Neuronal stem cell (in vitro differentiated cells): ENCODE measurements around the gene RAMP3.

Source experiments
- DNase-seq: peaks from one replicate; pipeline ENCODE4 v3.0.0-alpha.2; 2013; ENCODE audit warnings: low spot score
- H2AFZ ChIP-seq: one replicate; pipeline ENCODE4 v1.6.1; 2013; ENCODE audit warnings: mild to moderate bottlenecking, low read length, inconsistent platforms
- H2AK5ac ChIP-seq: 2 replicates; pipeline ENCODE4 v1.6.1; 2013; ENCODE audit warnings: low read depth, mild to moderate bottlenecking, inconsistent platforms, low read length, moderate library complexity, mixed read lengths
- H2BK120ac ChIP-seq: 2 replicates; pipeline ENCODE4 v1.6.1; 2013; ENCODE audit warnings: low read depth, mild to moderate bottlenecking, inconsistent platforms, low read length, moderate library complexity, mixed read lengths
- H2BK12ac ChIP-seq: one replicate; pipeline ENCODE4 v1.6.1; 2013; ENCODE audit warnings: low read length, inconsistent platforms
- H2BK15ac ChIP-seq: 2 replicates; pipeline ENCODE4 v1.6.1; 2013; ENCODE audit warnings: mild to moderate bottlenecking, low read length, inconsistent platforms, mixed read lengths
- H2BK5ac ChIP-seq: one replicate; pipeline ENCODE4 v1.6.1; 2013; ENCODE audit warnings: inconsistent platforms, mild to moderate bottlenecking, low read length, moderate library complexity
- H3K14ac ChIP-seq: one replicate; pipeline ENCODE4 v1.6.1; 2013; ENCODE audit warnings: low read length, inconsistent platforms
- H3K18ac ChIP-seq: 2 replicates; pipeline ENCODE4 v1.6.1; 2013; ENCODE audit warnings: low read length, inconsistent platforms
- H3K23ac ChIP-seq: 2 replicates; pipeline ENCODE4 v1.6.1; 2013; ENCODE audit warnings: low read depth, mild to moderate bottlenecking, mixed read lengths, low read length, inconsistent platforms; ENCODE audit not compliant: poor library complexity
- H3K27ac ChIP-seq: replicated peaks from 3 replicates; pipeline ENCODE4 v1.5.1; 2013; ENCODE audit warnings: low read length, inconsistent platforms
- H3K27me3 ChIP-seq, 3 experiments: 2 replicates each; pipeline ENCODE4 v1.6.1; 2013; ENCODE audit warnings: low read length in 3 of 3, mild to moderate bottlenecking in 2 of 3, inconsistent platforms in 1 of 3, low read depth in 1 of 3, mixed read lengths in 1 of 3, moderate library complexity in 1 of 3; ENCODE audit not compliant: control insufficient read depth in 3 of 3, insufficient read depth in 3 of 3
- H3K36me3 ChIP-seq, 2 donors: replicated peaks in 1 of 2; 2 replicates each; pipeline ENCODE4 v1.6.1; 2013; ENCODE audit warnings: low read length in 2 of 2; ENCODE audit not compliant: control insufficient read depth in 2 of 2, insufficient read depth in 2 of 2
- H3K4ac ChIP-seq: 2 replicates; pipeline ENCODE4 v1.6.1; 2013; ENCODE audit warnings: inconsistent platforms, mild to moderate bottlenecking, low read length, moderate library complexity
- H3K4me1 ChIP-seq, 2 donors: 1 replicate in 1 of 2; 2 replicates in 1 of 2; pipeline ENCODE4 v1.6.1; 2013; ENCODE audit warnings: low read length in 2 of 2, low read depth in 1 of 2; ENCODE audit not compliant: control insufficient read depth in 2 of 2, insufficient read depth in 1 of 2
- H3K4me2 ChIP-seq: one replicate; pipeline ENCODE4 v1.6.1; 2013; ENCODE audit warnings: mild to moderate bottlenecking, low read length, inconsistent platforms; ENCODE audit not compliant: insufficient read depth, poor library complexity, severe bottlenecking
- H3K4me3 ChIP-seq, 2 donors: 2 replicates each; pipeline ENCODE4 v1.5.1; 2013; ENCODE audit warnings: low read length in 2 of 2, mild to moderate bottlenecking in 2 of 2, inconsistent platforms in 1 of 2, moderate library complexity in 1 of 2
- H3K79me1 ChIP-seq: one replicate; pipeline ENCODE4 v1.6.1; 2013; ENCODE audit warnings: low read depth, mild to moderate bottlenecking, inconsistent platforms, low read length, moderate library complexity
- H3K9ac ChIP-seq: one replicate; pipeline ENCODE4 v1.6.1; 2013; ENCODE audit warnings: mild to moderate bottlenecking, low read depth, low read length, inconsistent platforms; ENCODE audit not compliant: poor library complexity
- H3K9me3 ChIP-seq, 2 donors: replicated peaks in 1 of 2; 2 replicates each; pipeline versions ENCODE3 to v1.6.1; 2013; ENCODE audit warnings: low read length in 2 of 2, mild to moderate bottlenecking in 2 of 2, inconsistent platforms in 1 of 2, low read depth in 1 of 2, mixed read lengths in 1 of 2, moderate library complexity in 1 of 2; ENCODE audit not compliant: control insufficient read depth in 2 of 2, insufficient read depth in 1 of 2
- H4K8ac ChIP-seq: one replicate; pipeline ENCODE4 v1.6.1; 2013; ENCODE audit warnings: low read depth, mild to moderate bottlenecking, inconsistent platforms, low read length, moderate library complexity
- H4K91ac ChIP-seq: one replicate; pipeline ENCODE4 v1.6.1; 2013; ENCODE audit warnings: low read length, low read depth, mild to moderate bottlenecking, inconsistent platforms; ENCODE audit not compliant: poor library complexity
- WGBS, 2 donors: extraction: QIAGEN DNeasy Blood & Tissue Kit; methylation state at CpG; one replicate each; pipeline ENCODE4 v1.1.7; 2013; ENCODE audit warnings: missing lambda C conversion rate in 2 of 2, mixed read lengths in 1 of 2; ENCODE audit not compliant: insufficient read length in 2 of 2, insufficient replicate concordance in 1 of 2; ENCODE audit errors: extremely low coverage in 2 of 2; 5-methylcytosine and 5-hydroxymethylcytosine counted together

Gene RAMP3

DNA sequence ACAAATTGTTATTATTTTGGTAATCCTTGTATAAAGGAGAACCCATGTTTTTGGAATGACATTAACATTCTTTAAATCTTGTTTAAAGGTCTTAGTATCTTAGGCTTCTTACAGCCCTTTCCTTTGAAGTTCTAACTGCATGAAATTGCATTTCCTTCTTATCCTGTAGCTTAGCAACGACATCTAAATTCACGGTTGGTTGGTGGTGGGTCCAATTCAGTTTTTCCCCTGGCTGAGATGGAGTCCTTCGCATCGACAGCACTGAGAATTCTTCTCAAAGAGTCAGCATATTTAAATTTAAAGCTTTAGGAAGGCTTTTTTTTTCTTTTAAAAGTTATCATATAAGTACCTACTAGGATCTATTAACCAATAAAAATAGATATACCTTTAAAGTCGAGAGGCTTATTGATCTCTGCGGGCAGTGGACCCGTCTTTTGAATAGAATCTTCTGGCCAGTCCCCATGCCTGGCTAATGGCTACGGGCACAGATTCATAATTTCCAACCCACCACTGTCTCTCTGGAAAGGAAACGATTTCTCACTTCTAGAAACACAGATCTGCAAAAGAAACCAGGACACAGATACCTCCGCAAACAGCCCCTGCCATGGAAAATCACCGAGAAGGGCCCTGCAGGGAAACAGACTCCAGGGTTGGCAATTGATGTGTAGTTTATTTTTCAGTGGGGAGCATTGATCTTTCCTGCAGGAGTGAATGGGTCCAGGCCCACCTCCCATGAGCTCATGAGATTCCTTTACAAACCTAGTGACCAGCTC, 63.4 kb downstream of the RAMP3 start:
- no peak overlapping the region for H4K8ac ChIP-seq
- no peak overlapping the region for H2BK120ac ChIP-seq
- H2BK15ac ChIP-seq = no peak overlapping the region
- H3K4me1 ChIP-seq = peaks cover 0 to 15% of the 10 kb centered on the region in 2 donors
- peaks cover 2% of the 10 kb centered on the region for H3K79me1 ChIP-seq
- WGBS, 2 donors = no CpG with 5 or more reads among the region's 11 CpGs
- no peak overlapping the region for H3K18ac ChIP-seq
- H3K27ac ChIP-seq = no peak overlapping the region
- H3K9me3 ChIP-seq = no peaks in the 10 kb centered on the region
- no peak overlapping the region for H3K4ac ChIP-seq
- H3K9ac ChIP-seq = no peak overlapping the region
- no peak overlapping the region for H2BK12ac ChIP-seq
- DNase-seq = no peak
- H3K4me3 ChIP-seq = no peak overlapping the region
- no peak overlapping the region for H4K91ac ChIP-seq
- no peak overlapping the region for H3K4me2 ChIP-seq
- H3K14ac ChIP-seq = no peak overlapping the region
- H2BK5ac ChIP-seq = no peak overlapping the region
- no peak overlapping the region for H2AFZ ChIP-seq
- no peaks in the 10 kb centered on the region for H3K36me3 ChIP-seq
- no peaks in the 10 kb centered on the region for H3K27me3 ChIP-seq
- H2AK5ac ChIP-seq = no peak overlapping the region
- H3K23ac ChIP-seq = no peak overlapping the region

DNA sequence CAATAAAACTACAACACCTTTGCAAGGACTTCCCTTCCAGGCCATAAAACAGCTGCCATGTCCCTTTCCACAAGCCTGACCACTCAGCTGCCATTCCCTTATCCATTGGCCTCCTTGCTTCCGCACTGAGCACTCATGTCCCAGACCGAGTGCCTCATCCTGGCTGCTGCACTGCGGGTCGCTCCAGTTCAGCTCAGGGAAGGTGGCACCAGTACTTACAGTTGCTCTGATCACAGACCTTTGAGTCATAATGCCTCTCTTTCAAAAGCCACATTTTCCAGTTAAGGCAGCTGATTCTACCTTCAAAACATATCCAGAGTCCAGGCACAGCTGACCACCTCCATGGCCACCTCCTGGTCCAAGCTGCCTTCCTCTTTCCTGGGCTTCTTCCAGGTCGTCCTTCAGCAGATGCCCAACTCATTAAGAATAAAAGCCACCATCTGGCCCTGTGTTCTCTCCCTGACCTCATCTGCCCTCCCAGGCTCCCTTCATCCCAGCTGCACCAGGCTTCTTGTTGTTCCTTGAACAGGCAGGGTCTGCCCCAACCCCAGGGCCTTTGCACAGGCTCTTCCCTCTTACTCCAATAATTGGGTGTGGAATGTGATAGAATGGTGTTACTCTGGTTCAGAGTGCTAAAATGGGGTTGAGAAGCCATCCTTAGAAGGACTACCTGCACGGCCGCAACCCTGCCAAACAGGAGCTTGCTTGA, 64.5 kb downstream of the RAMP3 start:
- Histone ChIP-seq H3K4me3 (no peak overlapping the region), H2AFZ (no peak overlapping the region), H3K9me3 (no peaks in the 10 kb centered on the region), H2BK5ac (no peak overlapping the region), H3K27me3 (no peaks in the 10 kb centered on the region), H2AK5ac (no peak overlapping the region), H3K18ac (no peak overlapping the region), H2BK12ac (no peak overlapping the region), H3K9ac (no peak overlapping the region), H2BK120ac (no peak overlapping the region), H3K4ac (no peak overlapping the region), H3K27ac (no peak overlapping the region), H3K14ac (no peak overlapping the region), H3K79me1 (peaks cover 2% of the 10 kb centered on the region), H3K4me2 (no peak overlapping the region), H3K23ac (no peak overlapping the region), H2BK15ac (no peak overlapping the region), H3K36me3 (no peaks in the 10 kb centered on the region), H4K91ac (no peak overlapping the region), H3K4me1 (peaks cover 0 to 15% of the 10 kb centered on the region in 2 donors), H4K8ac (no peak overlapping the region)
- no CpG with 5 or more reads among the region's 7 CpGs for WGBS, 2 donors
- DNase-seq = no peak

DNA sequence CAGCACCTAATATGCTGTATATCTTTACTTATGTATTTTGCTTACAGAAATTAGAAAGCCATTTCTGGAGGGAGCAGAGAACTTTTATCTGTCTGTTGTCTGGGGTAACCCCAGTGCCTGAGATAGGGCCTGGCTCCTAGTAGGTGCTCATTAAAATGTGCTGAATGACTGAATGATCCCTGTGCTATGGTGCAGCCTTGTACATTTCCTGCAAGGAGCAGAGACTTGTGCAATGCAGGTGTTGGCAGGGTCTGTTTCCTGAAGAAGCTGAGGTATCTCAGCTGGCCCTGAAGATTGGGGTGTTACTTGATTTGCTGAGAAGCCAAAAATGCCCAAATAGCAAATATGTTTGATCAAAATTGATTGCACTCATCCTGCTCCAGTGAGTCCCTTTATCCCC, 65.5 kb downstream of the RAMP3 start:
- peaks cover 0 to 2% of the 10 kb centered on the region in 2 donors for H3K9me3 ChIP-seq
- no peak overlapping the region for H2AFZ ChIP-seq
- no peak overlapping the region for H2BK15ac ChIP-seq
- H3K23ac ChIP-seq = no peak overlapping the region
- no peak overlapping the region for H3K27ac ChIP-seq
- no peaks in the 10 kb centered on the region for H3K36me3 ChIP-seq
- H2AK5ac ChIP-seq = no peak overlapping the region
- H2BK120ac ChIP-seq = no peak overlapping the region
- no peak overlapping the region for H2BK12ac ChIP-seq
- no peak overlapping the region for H3K4me3 ChIP-seq
- H3K18ac ChIP-seq = no peak overlapping the region
- no peak for DNase-seq
- no peak overlapping the region for H2BK5ac ChIP-seq
- no peak overlapping the region for H3K4me2 ChIP-seq
- no peak overlapping the region for H4K91ac ChIP-seq
- H4K8ac ChIP-seq = no peak overlapping the region
- H3K9ac ChIP-seq = no peak overlapping the region
- no peak overlapping the region for H3K14ac ChIP-seq
- H3K79me1 ChIP-seq = peaks cover 2% of the 10 kb centered on the region
- H3K4me1 ChIP-seq = peaks cover 0 to 15% of the 10 kb centered on the region in 2 donors
- no peak overlapping the region for H3K4ac ChIP-seq
- peaks cover 0 to 8% (median 0%) of the 10 kb centered on the region in 3 experiments for H3K27me3 ChIP-seq
